NCI-H2107 (cell line): ENCODE results near the gene OTUD1.

ENCODE experiments used
- DNase-seq: peaks from one replicate; lab custom pipeline; 2025; lab: John Stamatoyannopoulos, UW

OTUD1 gene

DNA sequence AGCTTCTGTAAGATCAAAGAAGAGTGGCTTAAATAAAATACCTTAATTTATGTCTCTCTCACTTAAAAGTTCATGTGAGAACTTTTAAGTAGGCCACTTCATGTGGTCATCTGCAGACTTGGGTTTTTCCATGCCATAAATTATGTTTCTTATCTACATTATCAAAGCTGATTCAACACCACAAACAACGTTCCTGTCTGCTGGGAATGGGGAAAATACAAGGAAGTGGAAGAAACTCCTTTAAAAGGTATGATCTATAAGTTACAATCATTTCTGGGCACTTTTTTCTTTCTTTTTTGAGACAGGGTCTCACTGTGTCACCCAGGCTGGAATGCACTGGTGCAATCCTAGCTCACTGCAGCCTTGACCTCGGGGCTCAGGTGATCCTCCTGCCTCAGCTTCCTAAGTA is 16.9 kb upstream of the OTUD1 start:
- DNase-seq = no peak

DNA sequence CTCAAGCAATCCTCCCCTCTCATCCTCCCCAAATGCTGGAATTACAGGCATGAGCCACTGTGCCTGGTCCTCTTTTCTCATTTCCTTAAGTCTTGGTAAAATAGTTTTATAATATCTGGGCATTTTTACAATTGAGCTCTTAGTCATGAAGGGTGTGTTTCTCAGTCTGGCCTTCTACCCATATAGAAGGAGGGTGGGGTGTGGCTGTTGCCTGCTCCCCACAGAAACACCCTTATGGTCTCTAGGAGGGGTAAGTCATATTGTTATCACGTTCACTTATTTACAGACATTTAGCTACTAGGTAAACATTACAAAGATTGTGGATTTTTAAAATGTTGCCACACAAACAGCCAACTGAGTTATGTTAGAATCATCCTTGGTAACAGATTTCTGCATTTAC is 6.7 kb upstream of the OTUD1 start:
- no peak for DNase-seq

GRCh38 chr10:23432639-23433038 is 6.2 kb upstream of the OTUD1 start:
- no peak for DNase-seq

DNA sequence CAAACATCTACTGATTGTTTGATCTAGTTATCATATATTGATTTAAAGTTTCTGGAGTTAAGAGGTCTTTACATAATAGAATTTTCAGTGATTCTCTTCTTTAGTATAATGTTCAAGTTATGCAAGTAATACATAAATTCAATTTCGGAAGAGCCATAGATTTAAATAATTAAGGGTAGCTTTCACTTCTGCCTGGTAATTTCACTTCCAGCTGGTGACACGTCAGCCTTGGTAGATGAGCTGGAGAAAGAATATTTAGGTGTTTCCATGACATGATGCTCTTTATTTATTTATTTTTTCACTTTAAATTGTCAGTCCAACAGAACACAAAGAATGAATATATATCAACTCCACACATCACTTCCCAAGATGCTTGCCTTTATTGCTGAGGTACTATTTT is 5.2 kb upstream of the OTUD1 start:
- no peak for DNase-seq

DNA sequence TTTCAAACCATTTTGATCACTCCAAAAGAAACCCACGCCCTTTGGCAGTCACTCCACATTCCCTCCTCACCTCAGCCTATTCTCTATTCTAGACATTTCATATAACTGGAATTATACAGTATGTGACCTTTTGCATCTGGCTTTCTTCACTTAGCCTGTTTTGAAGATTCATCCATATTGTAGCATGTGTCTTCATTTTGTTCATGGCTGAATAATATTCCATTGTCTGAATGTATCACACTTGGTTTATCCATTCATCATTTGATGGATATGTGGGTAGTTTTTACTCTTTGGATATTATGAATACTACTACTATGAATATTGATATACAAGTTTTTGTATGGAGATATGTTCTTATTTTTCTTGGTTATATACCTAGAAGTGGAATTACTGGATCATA is 3.5 kb upstream of the OTUD1 start:
- DNase-seq = no peak

DNA sequence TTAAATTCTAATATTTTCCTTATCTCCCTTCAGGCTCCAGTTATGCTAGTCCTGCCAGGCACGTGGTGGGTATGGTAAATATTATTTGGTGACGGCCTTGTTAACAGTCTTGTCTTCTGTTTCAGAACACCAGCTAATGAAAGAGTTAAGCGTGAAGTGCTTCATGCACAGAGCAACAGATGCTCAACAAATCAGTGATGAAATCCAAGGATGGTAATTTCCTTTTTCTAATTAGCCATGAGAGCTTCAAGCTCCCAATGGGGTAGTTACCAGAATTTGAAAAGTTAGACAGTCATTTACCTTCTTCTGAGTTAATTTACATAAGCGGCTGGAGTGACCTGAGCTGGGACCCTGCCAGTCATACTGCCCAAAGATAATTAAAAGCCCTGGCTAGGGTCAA is 1.9 kb upstream of the OTUD1 start:
- no peak for DNase-seq

- no peak for DNase-seq
These were observed 820 bp upstream of the OTUD1 start for GRCh38 chr10:23437963-23438546.

- DNase-seq = no peak
These were observed 631 bp downstream of the OTUD1 start for GRCh38 chr10:23439452-23439960.

GRCh38 chr10:23439961-23440889 is 1.4 kb downstream of the OTUD1 start:
- no peak for DNase-seq

- no peak for DNase-seq
These were observed 2.4 kb downstream of the OTUD1 start for GRCh38 chr10:23441251-23441650.

GRCh38 chr10:23442936-23443335 is 4.1 kb downstream of the OTUD1 start:
- DNase-seq = no peak

GRCh38 chr10:23445591-23445990 is 6.7 kb downstream of the OTUD1 start:
- no peak for DNase-seq

DNA sequence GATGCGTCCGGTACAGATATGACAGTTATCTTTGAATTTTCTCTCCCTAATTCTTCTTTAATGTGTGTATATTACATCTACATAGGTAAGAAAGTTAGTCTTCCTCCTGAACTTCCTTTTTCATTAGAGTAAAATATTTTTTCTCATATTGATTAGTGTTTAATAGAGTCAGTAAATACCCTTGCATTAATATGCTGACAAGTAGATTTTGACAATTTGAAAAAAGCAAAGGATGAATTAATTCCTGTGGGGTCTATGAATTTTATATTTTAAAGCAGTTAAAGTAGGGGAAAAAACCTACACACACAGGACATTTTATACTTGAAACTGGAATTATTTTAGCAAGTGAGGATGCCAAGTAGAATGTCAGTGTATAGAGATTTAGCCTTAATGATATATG is 9.4 kb downstream of the OTUD1 start:
- no peak for DNase-seq

DNA sequence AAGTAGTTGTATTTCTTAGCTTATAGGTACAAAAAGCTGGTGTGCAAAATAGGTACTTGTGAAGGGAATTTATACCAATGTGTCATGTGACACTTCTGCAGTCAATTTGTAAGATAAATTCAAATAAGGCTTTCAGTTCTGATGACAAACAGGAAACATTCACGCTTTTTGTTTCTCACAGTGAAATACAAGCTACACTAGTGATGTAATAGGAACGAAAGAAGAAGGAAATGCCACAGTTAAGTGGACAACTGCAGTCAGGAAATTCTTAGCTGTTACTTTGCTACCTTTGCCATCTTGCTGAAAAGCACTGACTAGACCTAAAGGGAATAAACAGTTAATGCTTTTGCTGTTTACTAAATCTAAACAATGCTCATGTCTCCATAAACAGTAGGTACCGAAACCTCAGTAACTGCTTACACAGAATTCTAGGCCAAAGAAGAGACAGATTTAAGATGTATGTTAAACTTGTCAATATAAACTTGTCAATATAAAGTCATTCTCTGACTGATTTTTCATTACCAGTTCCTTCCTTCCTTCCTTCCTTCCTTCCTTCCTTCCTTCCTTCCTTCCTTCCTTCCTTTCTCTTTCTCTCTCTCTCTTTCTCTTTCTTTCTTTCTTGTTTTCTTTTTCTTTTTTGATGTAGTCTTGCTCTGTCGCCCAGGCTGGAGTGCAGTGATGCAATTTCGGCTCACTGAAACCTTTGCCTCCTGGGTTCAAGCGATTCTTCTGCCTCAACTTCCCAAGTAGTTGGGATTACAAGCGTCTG is 10.1 kb downstream of the OTUD1 start:
- no peak for DNase-seq

- DNase-seq = no peak
These were observed 13.3 kb downstream of the OTUD1 start for GRCh38 chr10:23452033-23452655.

- DNase-seq = no peak
These were observed 14.6 kb downstream of the OTUD1 start for GRCh38 chr10:23453465-23453864.

DNA sequence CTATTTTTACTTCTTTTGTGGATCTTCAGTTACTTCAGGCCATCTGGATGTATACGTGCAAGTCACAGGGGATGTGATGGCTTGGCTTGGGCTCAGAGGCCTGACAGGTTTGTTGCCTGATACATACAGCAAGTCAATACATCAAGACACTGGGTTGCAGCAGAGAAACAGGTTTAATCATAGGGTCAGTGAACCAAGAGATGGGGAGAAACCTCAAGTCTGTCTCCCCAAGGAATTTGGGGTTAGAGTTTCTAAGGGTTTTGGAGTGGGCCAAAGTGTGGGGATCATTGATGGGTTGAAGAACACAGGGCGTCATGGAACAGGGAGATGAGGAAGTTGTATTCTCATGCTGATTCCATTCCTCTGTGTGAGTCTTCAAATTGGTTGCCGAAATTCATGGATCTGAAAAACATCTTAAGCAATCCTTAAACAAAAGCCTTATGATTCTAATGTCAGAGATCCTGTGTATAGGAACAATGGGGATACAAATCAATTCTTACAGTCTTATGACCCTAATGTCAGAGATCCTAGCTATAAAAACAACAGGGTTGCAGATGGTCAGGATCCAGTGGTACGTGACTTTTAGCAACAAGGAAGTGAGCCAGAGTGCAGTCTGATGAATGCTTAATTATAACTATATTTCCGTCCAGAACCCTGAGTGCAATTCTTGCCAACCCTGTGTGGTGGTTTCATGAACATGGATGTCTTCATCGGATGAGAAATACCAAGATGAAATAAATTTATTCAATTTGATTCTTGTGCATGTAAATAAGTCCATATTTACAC is 18.9 kb downstream of the OTUD1 start:
- DNase-seq = no peak

DNA sequence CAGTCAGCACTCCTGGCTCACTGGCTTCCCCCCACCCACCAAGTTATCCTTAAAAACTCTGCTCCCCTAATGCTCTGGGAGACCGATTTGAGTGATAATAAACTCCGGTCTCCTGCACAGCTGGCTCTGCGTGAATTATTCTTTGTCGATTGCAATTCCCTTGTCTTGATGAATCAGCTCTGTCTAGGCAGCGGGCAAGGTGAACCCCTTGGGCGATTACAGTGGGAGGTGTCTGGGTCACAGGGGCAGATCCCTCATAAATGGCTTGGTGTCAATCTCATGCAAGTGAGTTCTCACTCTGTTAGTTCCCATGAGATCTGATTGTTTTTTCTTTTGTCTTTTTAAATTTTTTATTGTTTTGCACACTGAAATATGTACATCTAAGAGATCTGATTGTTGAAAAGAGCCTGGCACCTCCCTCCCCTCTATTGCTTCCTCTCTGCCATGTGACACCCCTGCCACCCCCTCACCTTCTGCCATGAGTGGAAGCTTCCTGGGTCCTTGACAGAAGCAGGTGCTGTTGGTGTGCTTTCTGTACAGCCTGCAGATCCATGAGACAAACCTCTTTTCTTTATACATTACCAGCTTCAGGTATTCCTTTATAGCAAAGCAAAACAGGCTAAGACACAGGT is 20.5 kb downstream of the OTUD1 start:
- no peak for DNase-seq

DNA sequence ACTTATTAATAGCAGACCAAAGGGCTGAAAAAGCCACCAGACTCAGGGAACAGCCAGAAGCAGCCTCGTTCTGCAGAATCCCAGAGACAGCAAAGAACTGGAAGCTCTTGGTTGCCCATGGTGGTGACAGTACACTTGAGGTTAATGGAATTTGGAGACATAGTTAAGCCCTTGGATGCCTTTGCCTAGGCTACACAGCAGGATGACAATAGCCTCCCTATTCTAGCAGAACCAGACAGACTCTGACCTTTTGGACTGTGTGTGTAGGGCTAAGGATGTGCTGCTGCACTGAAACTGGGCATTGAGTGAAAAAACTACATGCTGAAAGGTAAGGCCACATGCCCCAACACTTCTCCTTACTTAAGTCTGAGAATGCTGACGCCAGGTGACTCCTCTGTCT is 22.7 kb downstream of the OTUD1 start:
- DNase-seq = no peak

DNA sequence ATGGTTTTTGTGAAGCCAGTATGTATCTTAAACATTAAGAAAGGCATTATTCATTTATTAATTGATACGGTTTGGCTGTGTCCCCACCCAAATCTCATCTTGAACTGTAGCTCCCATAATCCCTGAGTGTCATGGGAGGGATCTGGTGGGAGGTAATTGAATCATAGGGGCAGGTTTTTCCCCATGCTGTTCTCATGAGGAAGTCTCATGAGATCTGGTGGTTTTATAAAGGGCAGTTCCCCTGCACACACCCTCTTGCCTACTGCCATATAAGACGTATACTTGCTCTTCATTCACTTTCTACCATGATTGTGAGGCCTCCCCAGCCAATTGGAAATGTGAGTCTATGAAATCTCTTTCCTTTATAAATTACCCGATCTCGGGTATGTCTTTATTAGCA is 28.1 kb downstream of the OTUD1 start:
- DNase-seq = no peak

DNA sequence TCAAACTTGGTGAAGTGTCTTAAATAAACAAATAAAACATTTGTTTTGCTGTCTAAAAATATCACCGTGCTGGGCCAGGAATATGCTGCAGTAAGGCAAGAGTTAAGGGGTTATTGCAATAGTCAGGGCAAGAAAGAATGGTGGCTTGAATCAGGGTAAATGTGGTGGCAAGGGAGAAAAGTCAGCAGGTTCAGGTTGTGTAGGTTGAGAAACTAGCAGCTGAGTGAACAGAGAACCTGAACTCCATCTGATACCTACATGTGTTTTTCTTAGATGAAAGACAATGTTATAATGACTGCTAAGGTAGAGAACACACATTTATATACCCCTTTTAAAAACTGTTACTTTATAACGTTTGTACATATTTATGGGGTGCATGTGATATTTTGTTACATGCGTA is 28.7 kb downstream of the OTUD1 start:
- DNase-seq = no peak
